Brain pericyte (primary cell): Measurements from ENCODE around the gene KRTAP29-1.
"Not testable (repeated sequence)": the region's sequence is repeated elsewhere in the genome, so short reads cannot be mapped to it uniquely, and the experiment has no call there.

ENCODE experiments used
- DNase-seq: peaks from one replicate; pipeline ENCODE4 v3.0.0-alpha.2; 2012; ENCODE audit warnings: low read depth, low spot score

The KRTAP29-1 gene

DNA sequence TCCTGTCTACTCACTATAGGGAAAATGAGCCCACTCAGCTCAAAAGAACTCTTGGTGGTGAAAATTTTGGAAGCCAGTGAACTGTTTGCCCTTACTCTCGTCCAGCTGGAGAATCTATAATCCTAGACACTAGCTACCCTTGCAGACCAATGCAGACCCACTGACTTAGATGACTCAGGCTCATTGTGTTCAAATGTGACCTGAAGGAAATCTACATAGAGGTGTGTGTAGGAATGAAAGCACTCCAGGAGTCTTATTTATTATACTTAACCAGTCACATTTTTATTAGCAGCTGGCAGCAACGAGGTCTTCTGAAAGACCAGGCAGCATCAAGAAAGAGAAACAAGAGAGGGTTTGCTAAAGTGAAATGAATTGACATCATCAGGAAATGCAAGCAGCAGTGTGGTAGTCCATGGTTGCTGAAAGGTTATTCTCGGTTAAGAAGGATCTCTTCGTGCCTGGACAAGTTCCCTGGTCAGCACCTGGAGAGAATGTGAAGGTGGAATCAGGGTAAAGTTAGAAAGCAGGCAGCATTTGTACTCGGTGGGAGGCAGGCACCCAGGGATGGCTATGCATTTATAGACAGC is 1.4 kb downstream of the KRTAP29-1 start:
- no peak for DNase-seq

DNA sequence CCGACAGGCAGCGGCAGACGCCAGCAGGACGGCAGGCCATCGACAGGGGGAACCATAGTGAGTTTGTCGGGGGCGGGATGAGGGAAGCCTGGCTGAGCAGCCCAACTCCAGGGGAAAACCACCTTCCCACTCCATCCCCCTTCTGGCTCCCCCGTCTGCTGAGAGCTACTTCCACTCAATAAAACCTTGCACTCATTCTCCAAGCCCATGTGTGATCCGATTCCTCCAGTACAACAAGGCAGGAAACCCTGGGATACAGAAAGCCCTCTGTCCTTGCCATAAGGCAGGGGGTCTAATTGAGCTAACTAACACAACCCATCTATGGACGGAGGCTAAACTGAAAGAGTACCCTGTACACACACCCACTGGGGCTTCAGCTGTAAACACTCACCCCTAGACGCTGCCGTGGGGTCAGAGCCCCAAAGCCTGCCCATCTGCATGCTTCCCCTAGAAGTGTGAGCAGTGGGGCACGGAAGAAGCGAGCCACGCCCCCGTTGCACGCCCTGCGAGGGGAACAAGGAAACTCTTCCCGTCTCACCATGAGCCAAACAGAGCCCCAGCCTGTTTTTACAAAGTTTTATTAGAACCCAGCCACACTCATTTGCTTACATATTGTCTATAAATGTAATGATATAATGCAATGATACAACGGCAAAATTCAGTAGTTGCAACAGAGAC is 4.1 kb downstream of the KRTAP29-1 start:
- DNase-seq: no peak

DNA sequence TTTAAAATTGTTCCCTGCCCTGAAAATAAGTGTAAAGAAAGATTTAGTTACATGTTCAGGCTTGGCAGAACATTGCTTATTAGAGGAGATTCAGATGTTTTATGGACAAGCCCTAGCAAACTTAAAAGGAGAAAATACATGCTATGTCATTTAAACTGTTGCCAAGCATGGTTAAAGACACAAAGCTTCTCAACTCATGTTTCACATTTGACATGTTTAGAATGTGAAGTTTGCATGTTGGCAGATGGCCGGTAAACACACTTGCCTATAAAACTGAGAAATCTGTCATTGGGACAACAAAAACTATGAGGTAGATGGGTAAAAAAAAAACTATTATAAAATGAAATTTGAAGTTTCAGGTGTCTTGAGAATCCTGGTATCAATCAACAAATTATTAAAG is 5.8 kb downstream of the KRTAP29-1 start:
- no peak for DNase-seq

DNA sequence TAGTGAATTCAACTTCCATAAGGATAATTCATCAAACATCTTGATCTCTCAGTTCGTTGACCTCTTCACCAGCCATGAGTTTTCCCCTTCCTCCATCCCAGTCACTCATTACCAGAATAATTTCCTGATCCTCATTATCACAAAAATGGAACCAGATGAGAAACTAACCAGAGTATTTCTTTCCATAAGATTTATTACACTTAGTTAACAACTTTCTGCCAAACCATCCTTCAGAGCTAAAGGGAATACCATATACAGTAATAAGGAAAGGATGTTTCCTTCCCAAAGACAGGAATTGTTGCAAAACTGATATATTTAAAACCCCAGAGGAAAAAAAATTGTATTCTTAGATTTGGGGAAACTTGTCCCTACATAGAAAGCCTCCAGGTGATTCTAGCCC is 8.6 kb downstream of the KRTAP29-1 start:
- DNase-seq: no peak

DNA sequence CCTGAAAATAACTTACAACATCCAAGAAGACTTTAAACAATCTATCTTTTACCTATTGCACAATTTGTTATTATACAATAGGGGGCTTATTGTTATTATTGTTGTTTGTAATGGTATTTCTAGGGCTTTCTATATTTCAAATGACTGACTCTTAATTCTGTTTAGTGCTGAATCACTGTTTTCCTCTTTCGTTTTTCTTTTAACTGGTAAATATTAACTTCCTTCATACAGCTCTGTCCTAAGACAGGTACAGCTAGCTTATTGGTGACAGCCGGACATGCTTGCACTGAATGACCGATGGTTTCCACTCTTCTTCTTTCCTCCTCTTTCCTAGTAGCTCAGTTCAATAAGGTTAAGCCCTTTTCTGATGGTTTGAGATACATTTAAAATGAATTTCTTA is 15.6 kb downstream of the KRTAP29-1 start:
- DNase-seq: no peak

DNA sequence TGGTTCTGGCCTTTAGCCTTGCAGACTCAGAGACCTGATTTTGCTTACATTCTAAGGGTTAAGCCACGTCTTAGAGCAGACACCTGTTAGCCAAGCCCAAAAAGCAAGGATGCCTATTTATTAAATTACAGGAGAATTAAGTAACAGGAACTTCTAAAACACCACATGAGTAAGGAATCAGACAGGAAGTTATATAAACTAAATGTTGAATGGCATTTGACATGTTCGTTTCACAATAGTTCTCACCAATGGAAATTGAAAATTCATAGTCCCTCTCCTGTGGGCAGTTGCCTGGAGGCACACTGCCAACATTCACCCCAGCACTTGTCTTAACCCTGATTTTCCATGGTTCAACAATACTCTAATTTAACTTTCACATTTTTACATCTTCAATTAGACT is 18.1 kb downstream of the KRTAP29-1 start:
- no peak for DNase-seq

DNA sequence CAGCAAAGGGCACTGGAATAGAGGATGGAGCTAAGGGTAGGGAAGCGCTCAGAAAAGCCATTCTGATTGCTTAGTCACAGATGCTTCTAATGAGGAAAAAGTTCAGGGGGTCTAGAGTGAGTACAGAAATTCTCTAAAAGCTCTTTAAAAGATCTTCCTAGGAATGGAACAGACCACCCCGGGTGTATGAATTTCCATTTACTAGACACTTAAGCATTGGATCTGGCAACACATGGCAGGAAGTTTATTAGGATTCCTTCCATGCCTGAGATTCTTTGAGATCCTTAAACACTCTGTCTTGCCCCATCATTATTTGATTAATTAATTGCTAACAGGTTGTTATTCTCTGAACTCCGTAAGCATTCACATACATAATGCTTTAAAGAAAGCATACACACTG is 18.6 kb downstream of the KRTAP29-1 start:
- DNase-seq: no peak

DNA sequence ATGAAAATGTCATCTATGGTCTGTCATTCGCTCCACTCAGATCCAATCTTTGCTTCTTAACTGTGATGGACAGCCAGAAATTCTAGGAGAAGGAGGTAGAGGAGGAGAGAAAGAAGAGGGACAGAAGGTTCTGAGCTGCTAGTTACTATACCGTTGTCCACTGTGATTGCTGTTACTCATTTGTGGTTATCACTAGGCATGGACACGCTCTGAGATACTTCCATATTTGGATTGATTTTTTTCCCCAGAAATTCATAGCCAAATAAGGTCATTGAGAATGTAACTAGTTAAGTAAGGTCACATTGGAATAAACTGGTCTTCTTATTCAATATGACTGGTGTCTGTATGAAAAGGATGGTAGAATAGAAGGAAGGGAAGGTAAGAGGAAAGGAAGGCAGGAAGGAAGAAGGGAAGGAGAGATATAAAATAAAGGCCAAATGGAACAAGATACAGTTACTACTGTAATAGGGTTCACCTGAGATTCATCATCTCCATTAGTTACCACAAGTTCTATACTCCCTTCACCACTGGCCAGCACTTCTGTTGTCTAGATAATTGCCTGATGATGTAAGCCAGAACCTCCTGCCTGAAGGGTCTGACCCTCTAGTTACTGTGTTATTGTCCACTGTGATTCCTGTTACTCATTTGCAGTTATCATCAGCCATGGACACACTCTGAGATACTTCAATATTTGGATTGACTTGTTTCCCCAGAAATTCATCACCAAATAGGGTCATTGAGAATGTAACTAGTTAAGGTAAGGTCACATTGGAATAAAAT is 24.3 kb downstream of the KRTAP29-1 start:
- no peak for DNase-seq

DNA sequence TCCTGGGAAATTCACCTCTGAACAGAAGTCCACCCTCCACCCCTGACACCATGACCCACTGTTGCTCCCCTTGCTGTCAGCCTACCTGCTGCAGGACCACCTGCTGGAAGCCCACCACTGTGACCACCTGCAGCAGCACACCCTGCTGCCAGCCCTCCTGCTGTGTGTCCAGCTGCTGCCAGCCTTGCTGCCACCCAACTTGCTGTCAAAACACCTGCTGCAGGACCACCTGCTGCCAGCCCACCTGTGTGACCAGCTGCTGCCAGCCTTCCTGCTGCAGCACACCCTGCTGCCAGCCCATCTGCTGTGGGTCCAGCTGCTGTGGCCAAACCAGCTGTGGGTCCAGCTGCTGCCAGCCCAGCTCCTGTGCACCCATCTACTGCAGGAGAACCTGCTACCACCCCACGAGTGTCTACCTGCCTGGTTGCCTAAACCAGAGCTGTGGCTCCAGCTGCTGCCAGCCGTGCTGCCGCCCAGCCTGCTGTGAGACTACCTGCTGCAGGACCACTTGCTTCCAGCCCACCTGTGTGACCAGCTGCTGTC is 26.9 kb downstream of the KRTAP29-1 start, which contains the start of gene KRTAP9-7:
KRTAP9-7 (plus strand) TSS at position 51 of the 543 bp plus-strand sequence; CDS start at position 51, 0 bp downstream.
- not testable (repeated sequence) for DNase-seq

DNA sequence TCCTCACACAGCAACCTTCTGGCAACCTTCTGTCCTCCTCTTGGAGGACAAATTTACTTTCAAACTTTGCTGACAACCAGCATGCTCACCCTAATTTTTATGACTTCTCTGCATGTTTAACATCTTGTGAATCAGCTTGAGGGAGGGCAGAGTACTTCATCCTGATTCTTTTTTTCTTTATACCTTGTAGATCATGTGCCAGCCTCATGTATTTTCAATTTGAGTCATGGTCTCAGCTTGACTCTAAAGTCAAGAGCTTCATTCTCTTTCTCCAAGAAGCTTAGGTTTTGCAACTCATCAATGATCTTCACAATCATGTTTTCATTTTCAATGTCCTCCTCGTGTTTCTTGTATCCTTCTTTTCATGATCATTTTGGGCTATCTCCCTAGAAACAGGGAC is 30.8 kb downstream of the KRTAP29-1 start:
- no peak for DNase-seq

DNA sequence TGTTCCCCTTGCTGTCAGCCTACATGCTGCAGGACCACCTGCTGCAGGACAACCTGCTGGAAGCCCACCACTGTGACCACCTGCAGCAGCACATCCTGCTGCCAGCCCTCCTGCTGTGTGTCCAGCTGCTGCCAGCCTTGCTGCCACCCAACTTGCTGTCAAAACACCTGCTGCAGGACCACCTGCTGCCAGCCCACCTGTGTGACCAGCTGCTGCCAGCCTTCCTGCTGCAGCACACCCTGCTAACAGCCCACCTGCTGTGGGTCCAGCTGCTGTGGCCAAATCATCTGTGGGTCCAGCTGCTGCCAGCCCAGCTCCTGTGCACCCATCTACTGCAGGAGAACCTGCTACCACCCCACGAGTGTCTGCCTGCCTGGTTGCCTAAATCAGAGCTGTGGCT is 31.3 kb downstream of the KRTAP29-1 start:
- not testable (repeated sequence) for DNase-seq

DNA sequence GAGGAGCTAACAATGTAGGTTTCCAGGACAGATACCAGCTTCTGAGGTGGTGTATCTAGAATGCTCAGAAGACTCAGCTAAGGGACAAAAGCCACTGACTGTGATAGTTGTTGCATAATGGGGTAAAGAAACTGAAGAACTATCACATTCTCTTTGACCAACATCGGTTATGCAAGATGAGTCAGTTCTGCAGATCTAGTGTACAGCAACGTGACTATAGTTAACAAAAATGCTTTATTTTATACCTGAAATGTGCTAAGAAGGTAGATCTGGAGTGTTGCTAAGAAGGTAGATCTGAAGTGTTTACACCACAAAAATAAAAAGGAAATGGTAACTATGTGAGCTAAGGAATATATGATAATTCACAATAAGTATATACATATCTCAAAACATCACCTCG is 34.9 kb downstream of the KRTAP29-1 start:
- no peak for DNase-seq

DNA sequence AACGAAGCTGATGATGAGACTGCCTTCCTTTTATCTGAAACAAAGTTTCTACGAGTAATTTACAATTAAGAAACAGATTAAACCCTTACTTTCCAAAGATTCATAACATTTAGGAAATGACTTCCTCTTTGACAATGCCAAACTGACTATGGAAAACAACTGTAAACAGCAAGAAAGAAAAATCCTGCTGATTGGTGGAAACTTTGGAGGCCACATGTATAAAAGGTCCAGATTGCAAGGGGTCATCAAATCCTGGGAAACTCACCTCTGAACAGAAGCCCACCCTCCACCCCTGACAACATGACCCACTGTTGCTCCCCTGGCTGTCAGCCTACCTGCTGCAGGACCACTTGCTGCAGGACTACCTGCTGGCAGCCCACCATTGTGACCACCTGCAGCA is 37.6 kb downstream of the KRTAP29-1 start, which contains the start of gene KRTAP9-6:
KRTAP9-6 (plus strand) TSS at position 301 of the 400 bp plus-strand sequence; CDS start at position 301, 0 bp downstream.
- DNase-seq: no peak

DNA sequence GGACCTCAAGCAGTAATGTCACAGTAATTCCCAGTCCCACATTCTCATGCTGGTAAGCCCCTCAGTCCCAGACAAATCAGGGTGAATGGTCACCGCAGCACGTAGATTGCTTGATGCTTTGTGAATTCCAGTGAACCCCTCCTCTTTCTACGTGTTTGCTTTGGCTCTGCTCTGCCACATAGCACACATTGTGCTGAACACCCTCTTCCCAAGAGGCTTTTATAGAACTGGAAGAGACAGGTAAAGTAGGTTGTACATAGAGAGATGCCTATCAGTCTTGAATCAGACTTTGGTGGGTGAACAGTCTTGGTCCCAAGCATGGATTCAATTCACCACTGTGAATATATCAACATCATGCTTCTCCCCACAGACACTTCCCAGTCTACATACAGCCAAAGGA is 38.1 kb downstream of the KRTAP29-1 start:
- DNase-seq: no peak

DNA sequence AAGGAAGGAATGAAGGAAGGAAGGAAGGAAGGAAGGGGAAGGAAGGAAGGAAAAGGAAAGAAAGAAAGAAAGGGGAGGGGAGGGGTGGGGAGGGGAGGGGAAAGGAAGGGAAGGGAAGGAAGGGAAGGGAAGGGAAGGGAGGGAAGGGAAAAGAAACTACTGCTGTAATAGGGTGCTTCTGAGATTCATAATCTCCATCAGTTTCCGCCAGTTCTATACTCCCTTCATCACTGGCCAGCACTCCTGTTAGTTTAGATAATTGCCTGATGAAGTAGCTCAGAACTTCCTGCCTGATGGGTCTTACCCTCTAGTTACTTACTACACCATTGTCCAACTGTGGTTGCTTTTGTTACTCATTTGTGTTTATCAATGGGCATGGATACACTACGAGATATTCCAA is 39.4 kb downstream of the KRTAP29-1 start:
- no peak for DNase-seq

DNA sequence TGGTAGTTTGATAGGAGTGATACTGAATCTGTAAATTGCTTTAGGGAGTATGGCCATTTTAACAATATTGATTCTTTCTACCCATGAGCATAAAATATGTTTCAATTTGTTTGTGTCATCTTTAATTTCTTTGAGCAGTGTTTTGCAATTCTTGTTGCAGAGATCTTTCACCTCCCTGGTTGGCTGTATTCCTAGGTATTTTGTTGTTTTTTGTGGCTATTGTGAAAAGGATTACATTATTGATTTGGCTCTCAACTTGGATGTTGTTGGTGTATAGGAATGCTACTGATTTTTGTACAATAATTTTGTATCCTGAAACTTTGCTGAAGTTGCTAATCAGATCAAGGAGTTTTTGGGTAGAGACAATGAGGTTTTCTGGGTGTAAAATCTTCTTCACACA is 44.2 kb downstream of the KRTAP29-1 start:
- DNase-seq: no peak

DNA sequence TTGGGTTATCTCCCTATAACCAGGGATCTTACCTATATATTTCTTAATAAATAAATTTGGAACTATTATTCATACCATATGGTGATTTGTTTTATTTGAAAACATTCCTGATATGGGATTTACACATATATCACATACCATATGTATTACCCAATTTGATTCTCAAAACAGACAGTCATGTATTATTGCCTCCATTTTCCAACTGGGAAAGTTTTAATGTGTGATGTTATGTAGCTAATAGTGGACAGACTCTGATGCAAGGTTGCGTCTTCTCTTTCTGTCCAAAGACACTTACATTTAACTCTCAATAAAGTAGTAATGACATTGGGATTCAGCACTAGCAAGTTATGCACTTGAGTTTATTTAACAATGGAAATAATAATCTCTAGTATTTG is 46.4 kb downstream of the KRTAP29-1 start:
- DNase-seq: no peak

DNA sequence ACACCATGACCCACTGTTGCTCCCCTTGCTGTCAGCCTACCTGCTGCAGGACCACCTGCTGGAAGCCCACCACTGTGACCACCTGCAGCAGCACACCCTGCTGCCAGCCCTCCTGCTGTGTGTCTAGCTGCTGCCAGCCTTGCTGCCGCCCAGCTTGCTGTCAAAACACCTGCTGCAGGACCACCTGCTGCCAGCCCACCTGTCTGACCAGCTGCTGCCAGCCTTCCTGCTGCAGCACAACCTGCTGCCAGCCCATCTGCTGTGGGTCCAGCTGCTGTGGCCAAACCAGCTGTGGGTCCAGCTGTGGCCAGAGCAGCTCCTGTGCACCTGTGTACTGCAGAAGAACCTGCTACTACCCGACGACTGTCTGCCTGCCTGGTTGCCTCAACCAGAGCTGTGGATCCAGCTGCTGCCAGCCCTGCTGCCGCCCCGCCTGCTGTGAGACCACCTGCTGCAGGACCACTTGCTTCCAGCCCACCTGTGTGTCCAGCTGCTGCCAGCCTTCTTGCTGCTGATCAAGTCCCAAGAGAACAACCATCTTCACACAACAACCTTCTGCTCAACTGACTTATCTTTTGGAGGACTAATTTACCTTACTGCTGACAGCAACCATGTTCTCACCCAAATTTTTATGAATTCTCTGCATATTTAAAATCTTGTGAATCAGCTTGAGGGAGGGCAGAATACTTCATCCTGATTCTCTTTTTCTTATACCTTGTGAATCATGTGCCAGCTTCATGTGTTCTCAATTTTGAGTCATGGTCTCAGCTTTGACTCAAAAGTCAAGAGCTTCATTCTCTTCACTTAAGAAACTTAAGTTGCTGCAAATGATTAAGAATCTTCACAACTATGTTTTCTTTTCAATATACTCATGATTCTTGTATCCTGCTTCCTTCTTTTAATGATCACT is 47.0 kb downstream of the KRTAP29-1 start, which contains the start of gene KRTAP9-9:
KRTAP9-9 (plus strand) TSS at position 4 of the 910 bp plus-strand sequence.
- DNase-seq: not testable (repeated sequence)

DNA sequence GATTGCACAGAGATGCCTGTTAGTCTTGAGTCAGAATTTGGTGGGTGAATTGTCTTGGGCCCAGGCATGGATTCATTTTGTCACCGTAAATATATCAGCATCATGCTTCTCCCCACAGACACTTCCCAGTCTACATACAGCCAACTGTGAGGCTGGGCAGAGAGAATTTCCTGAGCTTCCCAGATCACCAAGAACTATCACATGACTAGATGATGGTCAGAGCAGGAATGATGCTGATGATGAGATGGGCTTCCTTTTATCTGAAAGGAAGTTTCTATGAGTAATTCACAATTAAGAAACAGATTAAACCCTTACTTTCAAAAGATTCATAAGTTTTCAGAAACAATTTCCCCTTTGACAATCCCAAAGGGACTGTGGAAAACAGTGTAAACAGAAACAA is 47.8 kb downstream of the KRTAP29-1 start:
- no peak for DNase-seq
